Activated T-cell treated with anti-CD3 and anti-CD28 coated beads for 24 hours (primary cell): ENCODE data around the gene PCIF1.
"Not testable (repeated sequence)": the region's sequence is repeated elsewhere in the genome, so short reads cannot be mapped to it uniquely, and the experiment has no call there.

Experiments
- DNase-seq: peaks from one replicate; pipeline ENCODE4 v3.0.0-alpha.2; 2020; ENCODE audit warnings: low read depth

Gene PCIF1

DNA sequence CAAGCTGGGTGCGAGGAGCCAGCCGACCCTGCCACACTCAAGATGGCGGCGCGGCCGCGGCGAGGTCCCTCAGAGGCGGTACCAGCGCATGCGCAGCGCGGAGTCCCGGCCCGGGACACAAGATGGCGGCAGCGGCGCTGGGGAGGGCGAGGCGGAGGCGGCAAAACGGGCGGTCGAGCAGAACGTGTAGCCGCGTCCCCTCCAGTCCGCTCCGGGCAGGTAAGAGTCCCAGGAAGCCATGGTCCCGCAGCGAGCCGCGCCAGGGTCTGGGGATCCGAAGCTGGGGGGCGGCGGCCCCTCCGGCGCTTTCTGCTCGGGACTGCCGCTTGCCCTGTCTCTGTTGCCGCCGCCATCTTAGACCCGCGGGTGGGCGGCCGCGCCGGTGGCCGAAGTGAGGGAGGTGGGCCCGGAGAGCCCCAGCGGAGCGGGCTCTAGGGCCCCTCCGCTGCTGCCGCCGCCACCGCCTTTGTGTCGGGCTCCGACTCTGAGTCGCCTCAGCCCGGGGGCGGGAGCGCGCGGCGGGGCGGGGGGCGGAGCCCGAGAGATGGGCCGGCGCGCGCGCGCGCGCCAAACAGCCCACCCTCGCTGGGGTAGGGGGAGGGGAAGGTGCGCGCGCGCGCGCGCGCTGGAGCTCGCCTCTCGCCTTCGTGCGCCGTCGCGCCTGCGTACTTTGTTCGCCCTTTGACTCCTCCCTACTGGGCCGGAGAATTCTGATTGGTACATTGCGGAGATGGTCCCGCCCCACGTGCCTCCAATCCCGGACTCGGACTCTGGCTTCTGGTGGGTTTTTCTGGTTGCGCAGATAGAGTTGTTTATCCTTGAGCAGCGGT, at the start of gene PCIF1:
Gene PCIF1 (plus strand): TSS at position 98 of the 830 bp plus-strand sequence. CDS start 4,317 bp downstream, outside the sequence.
- peak; percentile 97 for DNase-seq

DNA sequence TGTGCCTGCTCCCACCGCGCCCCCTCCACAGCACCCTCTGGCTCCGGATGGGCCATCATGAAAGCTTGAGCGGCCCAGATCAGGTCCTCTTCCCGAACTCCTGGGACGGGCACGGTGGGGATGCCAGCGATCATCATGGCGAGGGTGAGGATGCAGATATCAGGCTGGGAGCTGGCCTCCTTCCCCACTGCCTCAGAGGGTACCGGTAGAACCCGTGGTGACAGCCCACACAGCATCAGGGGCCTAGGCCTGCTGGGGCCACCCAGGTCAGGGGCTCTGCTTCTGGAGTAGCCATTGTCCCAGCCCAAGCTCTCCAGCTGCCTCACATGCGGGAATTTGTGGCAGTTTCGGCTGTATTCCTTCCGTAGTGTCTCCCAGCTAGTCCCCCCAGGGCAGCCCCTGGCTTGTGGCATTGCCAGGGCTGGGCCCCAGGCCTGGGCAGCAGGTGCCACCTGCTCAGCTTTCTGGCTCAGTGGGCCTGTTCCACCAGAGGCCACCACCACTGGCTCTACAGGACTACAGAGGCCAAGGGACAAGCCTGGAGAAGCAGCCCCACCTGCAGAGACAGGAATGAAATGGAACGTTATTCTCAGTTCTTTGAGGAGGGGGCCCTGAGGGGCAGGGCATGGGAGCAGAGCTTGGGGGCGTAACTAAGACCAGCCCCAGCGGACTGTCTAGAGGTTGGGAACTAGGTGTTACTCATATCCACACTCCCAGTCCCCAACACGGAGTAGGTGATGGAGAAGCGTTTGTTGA, 47.7 kb upstream of the PCIF1 start:
- no peak for DNase-seq

DNA sequence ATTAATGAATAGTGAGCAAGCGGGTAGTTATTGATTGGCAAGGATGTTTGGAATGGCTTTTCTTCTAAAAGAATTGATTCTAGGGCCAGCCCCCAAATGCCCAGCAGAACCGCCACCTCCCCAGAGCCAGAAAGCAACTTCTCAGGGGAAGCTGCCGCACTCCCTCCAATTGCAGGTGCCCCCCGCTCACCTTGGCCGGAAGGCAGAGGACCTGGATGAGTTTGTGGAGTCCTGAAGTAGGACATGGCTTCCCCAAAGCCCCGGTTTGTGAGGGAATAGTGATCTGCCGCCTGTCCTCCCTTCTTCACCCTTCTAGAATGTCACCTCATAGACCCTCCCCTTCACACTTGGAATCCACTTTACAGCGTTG, 47.2 kb upstream of the PCIF1 start, which contains the start of gene SPATA25:
Gene SPATA25 (minus strand): TSS at position 277 of the 370 bp plus-strand sequence. CDS start 32 bp downstream, at position 245.
- DNase-seq, result no peak

DNA sequence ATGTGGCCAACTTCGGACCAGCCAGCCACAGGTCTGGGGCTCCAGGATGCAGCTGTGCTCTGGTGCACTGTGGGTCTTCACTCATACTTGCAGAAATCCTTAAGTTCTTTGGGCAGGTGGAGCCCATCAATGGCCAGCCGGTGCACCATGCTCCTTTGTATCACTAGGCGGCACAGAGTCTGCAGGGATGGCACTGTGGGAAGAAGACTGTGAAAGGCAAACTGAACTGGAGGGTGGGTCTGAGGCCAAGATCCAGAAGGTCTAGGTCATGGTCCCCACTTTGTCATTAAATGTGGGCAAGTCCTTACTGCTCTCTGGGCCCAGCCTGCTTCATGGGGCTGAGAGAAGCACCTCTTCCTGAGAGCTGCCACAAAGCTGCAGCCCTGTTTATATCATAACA, 45.8 kb upstream of the PCIF1 start:
- no peak for DNase-seq

DNA sequence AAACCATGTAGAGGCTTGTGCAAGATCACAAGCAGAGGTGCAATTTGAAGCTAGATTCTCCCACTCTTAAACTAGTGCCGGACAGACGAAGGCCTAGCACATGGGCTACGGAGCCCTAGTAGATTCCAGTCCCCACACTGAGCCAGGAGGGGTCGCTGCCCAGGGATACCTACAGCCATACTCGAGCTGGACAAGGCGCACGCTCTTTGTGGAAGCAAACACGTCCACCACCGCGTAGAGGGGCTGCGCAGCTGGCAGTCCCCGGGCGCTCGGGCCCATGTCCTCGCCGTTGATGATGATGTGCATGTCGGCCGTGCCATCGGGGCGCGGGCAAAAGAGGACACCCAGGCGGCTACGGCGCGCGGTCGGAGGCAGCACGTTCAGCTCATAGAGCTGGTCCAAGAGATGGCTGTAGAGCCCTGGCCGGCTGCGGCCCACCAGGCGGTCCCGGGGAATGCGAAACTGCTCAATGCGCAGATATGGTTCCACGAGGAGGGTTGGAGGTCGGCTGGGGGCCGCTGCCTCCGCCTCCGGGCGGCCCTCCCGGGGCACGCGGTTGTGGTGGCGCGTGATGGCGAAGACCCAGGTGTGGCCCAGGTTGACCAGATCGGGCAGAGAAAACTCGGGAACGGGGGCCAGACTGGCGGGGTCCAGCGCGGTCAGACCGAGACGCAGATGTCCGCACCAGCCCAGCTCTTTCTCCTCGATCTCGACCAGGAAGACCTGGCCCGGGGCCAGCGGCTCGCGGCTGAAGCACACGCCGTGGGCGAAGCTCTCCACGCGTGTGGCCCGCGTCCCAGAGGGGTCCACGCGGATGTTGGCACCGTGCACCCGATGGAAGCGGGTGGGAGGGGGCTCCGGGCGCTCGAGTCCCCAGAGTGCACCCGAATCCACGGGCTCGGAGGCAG, 44.2 kb upstream of the PCIF1 start:
- DNase-seq, result peak; percentile 20

DNA sequence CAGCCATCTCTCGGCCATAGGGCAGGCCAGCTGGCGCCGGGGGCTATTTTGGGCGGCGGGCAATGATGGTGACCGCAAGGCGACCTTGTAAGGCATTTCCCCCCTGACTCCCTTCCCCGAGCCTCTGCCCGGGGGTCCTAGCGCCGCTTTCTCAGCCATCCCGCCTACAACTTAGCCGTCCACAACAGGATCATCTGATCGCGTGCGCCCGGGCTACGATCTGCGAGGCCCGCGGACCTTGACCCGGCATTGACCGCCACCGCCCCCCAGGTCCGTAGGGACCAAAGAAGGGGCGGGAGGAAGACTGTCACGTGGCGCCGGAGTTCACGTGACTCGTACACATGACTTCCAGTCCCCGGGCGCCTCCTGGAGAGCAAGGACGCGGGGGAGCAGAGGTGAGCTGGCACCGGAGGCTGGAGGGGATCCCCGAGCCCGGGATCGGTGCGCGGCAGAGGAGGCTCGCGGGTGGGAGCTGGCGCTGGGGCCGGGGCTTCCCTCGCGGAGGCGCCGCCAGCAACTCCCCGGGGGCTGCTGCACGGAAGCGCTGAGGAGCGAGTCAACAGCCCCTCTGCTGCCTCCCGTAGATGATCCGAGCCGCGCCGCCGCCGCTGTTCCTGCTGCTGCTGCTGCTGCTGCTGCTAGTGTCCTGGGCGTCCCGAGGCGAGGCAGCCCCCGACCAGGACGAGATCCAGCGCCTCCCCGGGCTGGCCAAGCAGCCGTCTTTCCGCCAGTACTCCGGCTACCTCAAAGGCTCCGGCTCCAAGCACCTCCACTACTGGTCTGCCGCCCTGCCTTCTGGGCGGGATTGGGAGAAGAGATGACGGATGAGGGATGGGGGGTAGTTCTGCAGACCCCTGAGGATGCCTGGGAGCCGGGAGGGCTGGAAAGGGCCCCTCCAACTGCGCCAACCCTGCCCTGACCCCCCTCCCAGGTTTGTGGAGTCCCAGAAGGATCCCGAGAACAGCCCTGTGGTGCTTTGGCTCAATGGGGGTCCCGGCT, 43.2 kb upstream of the PCIF1 start, which contains the start of the genes CTSA and NEURL2:
Gene CTSA (plus strand): TSS at position 351 of the 999 bp plus-strand sequence. CDS start 234 bp downstream, at position 585.
Gene NEURL2 (minus strand): TSS at position 224 of the 999 bp plus-strand sequence. CDS start 217 bp downstream, at position 7.
- DNase-seq, result peak; percentile 82

DNA sequence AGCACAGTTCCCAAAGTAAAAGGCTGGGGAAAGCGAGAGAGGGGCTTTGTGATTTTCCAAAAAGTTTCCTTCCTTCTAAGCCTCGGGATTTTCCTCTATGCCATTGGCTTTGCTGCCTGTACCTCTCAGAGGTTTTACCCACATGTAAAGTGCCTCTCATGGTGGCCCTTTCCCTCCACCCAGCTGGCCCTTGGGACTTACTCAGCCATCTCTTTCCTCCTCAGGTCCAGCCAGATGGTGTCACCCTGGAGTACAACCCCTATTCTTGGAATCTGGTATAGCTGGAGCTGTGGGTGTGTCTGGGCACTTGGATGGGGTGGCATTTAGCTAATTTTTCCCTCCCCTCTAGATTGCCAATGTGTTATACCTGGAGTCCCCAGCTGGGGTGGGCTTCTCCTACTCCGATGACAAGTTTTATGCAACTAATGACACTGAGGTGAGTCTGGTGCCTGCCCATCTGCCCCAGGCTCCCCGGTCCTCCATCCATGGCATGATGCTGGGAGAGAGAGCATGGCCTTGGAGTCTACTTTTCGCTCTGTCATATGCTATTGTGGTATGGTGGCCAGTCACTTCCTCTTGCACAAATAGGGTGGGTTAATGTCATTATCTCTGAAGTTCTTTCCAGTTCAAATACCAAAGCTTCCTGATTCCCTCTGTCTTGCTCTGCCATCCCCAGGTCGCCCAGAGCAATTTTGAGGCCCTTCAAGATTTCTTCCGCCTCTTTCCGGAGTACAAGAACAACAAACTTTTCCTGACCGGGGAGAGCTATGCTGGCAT, 42.2 kb upstream of the PCIF1 start:
- DNase-seq, result no peak

DNA sequence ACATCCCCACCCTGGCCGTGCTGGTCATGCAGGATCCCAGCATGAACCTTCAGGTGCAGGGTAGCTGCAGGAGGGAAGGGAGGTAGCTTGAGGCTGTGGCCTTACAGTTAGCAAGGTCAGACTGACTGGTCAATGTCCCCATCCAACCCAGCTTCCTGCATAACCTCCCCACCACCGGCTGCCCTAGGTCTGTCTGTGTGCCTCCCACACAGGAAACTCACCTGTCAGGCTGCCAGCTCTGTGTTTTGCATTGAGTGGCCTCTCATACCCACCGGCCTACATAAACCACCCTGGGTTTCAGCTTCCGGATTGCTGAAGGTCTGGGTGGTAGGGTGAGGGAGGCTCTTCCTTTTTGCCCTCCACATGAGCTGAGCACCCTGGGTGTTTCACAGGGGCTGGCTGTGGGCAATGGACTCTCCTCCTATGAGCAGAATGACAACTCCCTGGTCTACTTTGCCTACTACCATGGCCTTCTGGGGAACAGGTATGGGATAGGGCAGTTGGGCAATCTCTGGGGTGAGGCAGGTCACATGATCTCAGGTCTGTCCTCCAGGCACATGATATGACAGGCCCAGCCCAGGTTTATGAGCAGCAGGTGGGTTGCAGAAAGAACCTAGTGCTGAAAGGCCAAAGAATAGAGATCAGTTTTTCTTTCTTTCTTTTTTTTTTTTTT, 41.5 kb upstream of the PCIF1 start:
- DNase-seq, result no peak

DNA sequence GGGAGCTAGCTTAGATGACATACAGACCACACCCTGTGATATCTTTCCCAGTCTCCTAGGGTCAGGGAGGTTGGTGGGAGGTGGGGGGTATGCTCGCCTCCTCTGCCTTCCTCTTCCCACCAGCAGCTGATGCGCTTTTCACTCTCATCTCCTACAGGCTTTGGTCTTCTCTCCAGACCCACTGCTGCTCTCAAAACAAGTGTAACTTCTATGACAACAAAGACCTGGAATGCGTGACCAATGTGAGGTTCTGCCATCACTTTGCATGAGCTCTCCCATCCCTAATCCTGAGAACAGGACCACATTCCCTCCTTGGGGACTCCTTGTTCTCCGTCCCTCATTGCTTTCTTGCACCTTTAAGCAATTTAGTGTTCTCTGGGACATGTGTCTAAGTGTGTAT, 40.7 kb upstream of the PCIF1 start:
- no peak for DNase-seq

DNA sequence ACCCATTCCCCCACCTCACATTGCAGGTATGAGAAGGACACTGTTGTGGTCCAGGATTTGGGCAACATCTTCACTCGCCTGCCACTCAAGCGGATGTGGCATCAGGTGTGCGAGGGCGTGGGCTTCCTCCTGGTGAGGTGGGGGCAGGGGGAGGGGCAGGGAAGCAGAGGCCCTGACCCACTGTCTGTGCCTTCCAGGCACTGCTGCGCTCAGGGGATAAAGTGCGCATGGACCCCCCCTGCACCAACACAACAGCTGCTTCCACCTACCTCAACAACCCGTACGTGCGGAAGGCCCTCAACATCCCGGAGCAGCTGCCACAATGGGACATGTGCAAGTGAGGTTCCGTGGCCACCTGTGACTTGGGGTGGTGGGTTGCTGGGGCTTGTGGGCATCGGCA, 39.7 kb upstream of the PCIF1 start:
- DNase-seq, result no peak

DNA sequence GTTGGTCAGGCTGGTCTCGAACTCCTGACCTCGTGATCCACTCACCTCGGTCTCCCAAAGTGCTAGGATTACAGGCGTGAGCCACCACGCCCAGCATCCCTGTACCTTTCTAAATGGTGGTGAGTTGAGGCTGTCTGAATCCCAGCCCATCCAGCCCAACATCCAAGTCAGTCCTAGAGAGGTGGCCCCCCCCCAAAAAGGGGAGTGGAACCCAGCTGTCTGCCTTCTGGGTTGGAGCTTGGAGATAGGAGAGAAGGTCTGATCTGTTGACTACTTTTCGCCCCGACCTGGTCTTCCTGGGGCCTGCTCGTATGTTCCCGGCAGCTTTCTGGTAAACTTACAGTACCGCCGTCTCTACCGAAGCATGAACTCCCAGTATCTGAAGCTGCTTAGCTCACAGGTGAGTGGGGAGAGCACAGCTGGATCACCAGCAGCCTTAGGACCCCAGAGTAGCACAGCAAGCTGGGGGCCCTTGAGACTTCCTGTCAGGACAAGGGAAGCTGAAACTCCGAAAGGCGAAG, 37.8 kb upstream of the PCIF1 start:
- DNase-seq, result no peak

DNA sequence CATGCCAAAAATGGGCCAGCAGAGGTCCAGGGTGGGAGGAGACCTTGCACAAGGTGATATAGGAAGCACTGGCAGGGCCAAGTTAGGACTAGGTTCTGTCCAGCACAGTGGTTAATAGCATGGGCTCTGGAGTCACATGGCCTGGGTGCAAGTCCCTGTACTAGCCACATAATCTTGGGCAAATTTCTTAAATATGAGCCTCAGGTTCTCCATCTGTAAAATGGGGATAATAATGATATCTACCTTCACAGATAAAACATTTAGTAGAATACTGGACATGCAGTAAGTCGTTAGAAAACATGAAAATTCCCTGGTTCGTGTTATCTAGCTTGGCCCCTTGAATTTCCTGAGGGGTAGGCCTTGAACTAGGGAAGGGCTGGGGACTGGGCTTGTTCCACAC, 37.2 kb upstream of the PCIF1 start:
- no peak for DNase-seq

DNA sequence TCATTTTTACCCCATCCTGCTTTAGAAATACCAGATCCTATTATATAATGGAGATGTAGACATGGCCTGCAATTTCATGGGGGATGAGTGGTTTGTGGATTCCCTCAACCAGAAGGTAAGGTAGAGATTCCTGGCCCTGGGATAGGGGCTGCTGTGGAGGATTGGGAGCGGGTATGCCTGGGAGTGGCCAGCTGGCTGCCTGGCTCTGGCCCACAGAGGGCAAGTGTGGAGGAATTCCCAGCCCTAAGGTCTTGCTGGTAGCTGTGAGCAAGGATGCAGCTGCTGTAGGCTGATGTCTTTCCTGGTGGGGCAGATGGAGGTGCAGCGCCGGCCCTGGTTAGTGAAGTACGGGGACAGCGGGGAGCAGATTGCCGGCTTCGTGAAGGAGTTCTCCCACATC, 36.8 kb upstream of the PCIF1 start:
- no peak for DNase-seq

DNA sequence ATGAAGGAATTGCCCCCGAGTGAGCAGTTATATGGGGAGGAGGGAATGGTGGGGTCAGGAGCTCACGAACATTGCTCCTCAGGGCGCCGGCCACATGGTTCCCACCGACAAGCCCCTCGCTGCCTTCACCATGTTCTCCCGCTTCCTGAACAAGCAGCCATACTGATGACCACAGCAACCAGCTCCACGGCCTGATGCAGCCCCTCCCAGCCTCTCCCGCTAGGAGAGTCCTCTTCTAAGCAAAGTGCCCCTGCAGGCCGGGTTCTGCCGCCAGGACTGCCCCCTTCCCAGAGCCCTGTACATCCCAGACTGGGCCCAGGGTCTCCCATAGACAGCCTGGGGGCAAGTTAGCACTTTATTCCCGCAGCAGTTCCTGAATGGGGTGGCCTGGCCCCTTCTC, 36.2 kb upstream of the PCIF1 start:
- DNase-seq, result no peak

DNA sequence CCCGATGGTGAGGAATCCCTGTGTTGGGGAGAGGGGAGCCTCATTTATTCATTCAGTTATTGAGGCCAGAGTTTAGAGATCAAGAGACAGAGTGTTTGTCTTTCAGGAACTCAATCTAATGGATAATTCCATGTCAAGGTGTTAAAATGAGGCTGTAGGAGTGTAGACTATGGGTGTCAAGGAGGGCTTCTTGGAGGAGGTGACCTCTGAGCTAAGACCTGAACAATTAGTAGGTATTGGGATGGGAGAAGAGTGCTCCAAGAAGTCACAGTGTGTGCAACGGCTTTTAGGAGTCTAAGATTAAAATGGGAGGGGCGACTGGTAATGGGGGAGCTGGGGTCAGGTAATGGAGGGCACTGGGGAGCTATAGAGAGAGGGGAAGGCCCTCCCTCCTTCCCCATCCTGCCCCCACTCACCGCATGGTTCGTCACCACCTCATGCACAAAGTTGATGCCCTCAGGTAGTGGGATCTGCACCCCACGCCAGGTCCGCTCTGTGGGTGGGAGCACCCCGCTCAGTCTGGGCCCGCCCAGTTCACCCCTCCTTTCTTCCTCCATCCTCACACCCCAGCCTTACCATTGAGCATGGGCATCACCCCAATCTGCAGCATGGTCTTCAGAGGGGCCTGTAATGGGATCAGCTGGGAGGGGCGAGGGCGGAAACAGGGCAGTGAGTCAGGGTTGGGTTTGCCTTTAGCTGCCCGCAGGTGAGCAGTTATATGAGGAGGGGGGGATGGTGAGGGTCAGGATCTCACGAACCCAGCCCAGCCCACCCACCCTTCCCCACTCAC, 35.2 kb upstream of the PCIF1 start:
- DNase-seq, result no peak

DNA sequence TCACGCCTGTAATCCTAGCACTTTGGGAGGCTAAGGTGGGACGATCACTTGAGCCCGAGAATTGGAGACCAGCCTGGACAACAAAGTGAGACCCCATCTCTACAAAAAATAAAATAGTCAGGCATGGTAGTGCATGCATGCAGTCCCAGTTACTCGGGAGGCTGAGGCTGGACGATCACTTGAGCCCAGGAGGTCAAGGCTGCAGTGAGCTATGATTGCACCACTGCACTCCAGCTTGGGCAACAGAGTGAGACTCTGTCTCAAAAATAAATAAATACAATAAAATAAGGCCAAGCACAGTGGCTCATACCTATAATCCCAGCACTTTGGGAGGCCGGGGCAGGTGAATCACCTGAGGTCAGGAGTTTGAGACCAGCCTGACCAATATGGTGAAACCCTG, 33.2 kb upstream of the PCIF1 start:
- DNase-seq, result not testable (repeated sequence)

DNA sequence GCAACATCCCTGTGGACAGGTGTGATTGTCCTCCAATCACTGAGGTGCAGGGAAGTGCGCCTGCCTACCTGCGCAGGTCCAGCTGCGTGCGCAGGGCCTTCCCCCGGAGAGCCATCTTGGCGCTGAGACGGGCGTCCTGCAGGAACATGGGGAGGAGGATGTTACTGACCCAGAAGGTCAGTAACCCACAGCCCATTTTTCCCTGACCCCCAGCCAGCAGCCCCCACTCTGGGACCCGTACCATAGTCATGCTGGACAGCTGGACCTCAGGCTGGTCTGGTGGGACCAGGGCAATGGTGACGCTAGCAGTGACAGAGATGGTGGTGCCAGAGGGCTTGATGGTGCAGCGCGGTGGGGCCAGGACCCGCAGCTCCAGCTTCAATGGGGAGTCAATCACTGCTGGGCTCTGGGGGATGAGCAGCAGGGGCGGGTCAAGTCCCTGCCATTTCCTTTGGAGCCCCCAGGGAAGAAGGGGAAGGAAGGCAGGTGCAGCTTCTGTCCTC, 32.2 kb upstream of the PCIF1 start:
- no peak for DNase-seq
